ENCODE measurements around the gene CXCR6. TPM values are rescaled to one million over a fixed set of nuclear protein-coding genes. Genes with fewer than 3 reads are reported as not detected.

Gene CXCR6
- total RNA-seq, 1 experiment from 2014 or later, result not detected

- TF ChIP-seq CREB1 (CRISPR knock-in tag; IDR thresholded peaks at IDR 0.05), result no peak
- no peak for TF ChIP-seq NFE2L1 (CRISPR knock-in tag; IDR thresholded peaks at IDR 0.05)
- TF ChIP-seq TEAD4 (CRISPR knock-in tag; IDR thresholded peaks at IDR 0.05), result no peak
- TF ChIP-seq PREB (CRISPR knock-in tag; IDR thresholded peaks at IDR 0.05; ENCODE audit: borderline replicate concordance), result no peak
- no peak for TF ChIP-seq NR1H2 (CRISPR knock-in tag; IDR thresholded peaks at IDR 0.05)
Observed at GRCh38 chr3:45953536-45953935, 10.3 kb downstream of the CXCR6 start (continued).

- Mint-ChIP-seq H3K4me1 (no peaks in the 10 kb centered on the region), H3K36me3 (peaks cover 68% of the 10 kb centered on the region), H3K4me3 (no peak overlapping the region), H3K27ac (no peak overlapping the region), H3K9me3 (no peaks in the 10 kb centered on the region), H3K27me3 (ENCODE audit: low read depth) (no peaks in the 10 kb centered on the region)
- no peak for DNase-seq (ENCODE audit: low spot score)
- TF ChIP-seq HMGA2 (CRISPR knock-in tag; IDR thresholded peaks at IDR 0.05) (no peak), NFATC4 (CRISPR knock-in tag; IDR thresholded peaks at IDR 0.05) (no peak), ATF2 (CRISPR knock-in tag; IDR thresholded peaks at IDR 0.05; ENCODE audit: borderline replicate concordance, low read depth) (no peak), ZNF232 (CRISPR knock-in tag; IDR thresholded peaks at IDR 0.05) (no peak), PRRX2 (CRISPR knock-in tag; IDR thresholded peaks at IDR 0.05) (no peak), ZMAT4 (CRISPR knock-in tag; IDR thresholded peaks at IDR 0.05) (no peak), ARID4B (CRISPR knock-in tag; IDR thresholded peaks at IDR 0.05; ENCODE audit: borderline replicate concordance) (no peak), CTCF (IDR thresholded peaks at IDR 0.05) (no peak), ETV6 (CRISPR knock-in tag; IDR thresholded peaks at IDR 0.05) (no peak), E2F4 (CRISPR knock-in tag; IDR thresholded peaks at IDR 0.05; ENCODE audit: borderline replicate concordance, low read depth) (no peak), JAZF1 (CRISPR knock-in tag; IDR thresholded peaks at IDR 0.05) (no peak), MYBL2 (CRISPR knock-in tag; IDR thresholded peaks at IDR 0.05) (no peak), ZNF396 (CRISPR knock-in tag; IDR thresholded peaks at IDR 0.05; ENCODE audit: borderline replicate concordance) (no peak), USF2 (CRISPR knock-in tag; IDR thresholded peaks at IDR 0.05) (no peak)
- no peak for ATAC-seq
- ChIA-PET POLR2A (no interaction called here), CTCF (no interaction called here)
Observed at GRCh38 chr3:45954306-45954705, 11.0 kb downstream of the CXCR6 start.

Measured in WTC11 (cell line).